Measurements from ENCODE around the gene CREB3L2. TPM values are rescaled to one million over a fixed set of nuclear protein-coding genes. Genes with fewer than 3 reads are reported as not detected.
A peak's percentile ranks its signal among the peaks of the same experiment; 100 is the strongest.

CREB3L2 gene
- total and polyA plus RNA-seq, 5 donors = 10.7 to 75.1 (median 37.8) TPM

- Histone ChIP-seq H3K27ac (ENCODE audit: low read length) (no peak overlapping the region), H3K27me3 (ENCODE audit: control insufficient read depth, insufficient read depth) (no peaks in the 10 kb centered on the region), H3K4me1 (ENCODE audit: control insufficient read depth, insufficient read depth, low read length) (peaks cover 8% of the 10 kb centered on the region), H3K9me3 (ENCODE audit: control insufficient read depth, low read length) (no peaks in the 10 kb centered on the region), H3K4me3 (ENCODE audit: low read length) (no peak overlapping the region)
- DNase-seq (no peak), ATAC-seq (no peak)
- intact Hi-C loops (cut with DNase I) = no loop called here
Measured at GRCh38 chr7:137870684-137871083, 131.2 kb downstream of the CREB3L2 start.

GRCh38 chr7:137870078-137870477, 131.8 kb downstream of the CREB3L2 start:
- no peak overlapping the region for H3K4me3 ChIP-seq (ENCODE audit: low read length)
- ATAC-seq (no peak), DNase-seq (no peak)
- intact Hi-C loops (cut with DNase I) = no loop called here
- no peaks in the 10 kb centered on the region for H3K27me3 ChIP-seq (ENCODE audit: control insufficient read depth, insufficient read depth)
- 100% methylated on average over 1 of the region's 1 CpG for WGBS
- H3K27ac ChIP-seq (ENCODE audit: low read length) = no peak overlapping the region
- H3K9me3 ChIP-seq (ENCODE audit: control insufficient read depth, low read length) = no peaks in the 10 kb centered on the region
- H3K4me1 ChIP-seq (ENCODE audit: control insufficient read depth, insufficient read depth, low read length) = peaks cover 5% of the 10 kb centered on the region

GRCh38 chr7:137869260-137869659, 132.6 kb downstream of the CREB3L2 start:
- Histone ChIP-seq H3K9me3 (ENCODE audit: control insufficient read depth, low read length) (no peaks in the 10 kb centered on the region), H3K4me3 (ENCODE audit: low read length) (no peak overlapping the region), H3K4me1 (ENCODE audit: control insufficient read depth, insufficient read depth, low read length) (peaks cover 4% of the 10 kb centered on the region), H3K27me3 (ENCODE audit: control insufficient read depth, insufficient read depth) (no peaks in the 10 kb centered on the region), H3K27ac (ENCODE audit: low read length) (no peak overlapping the region)
- DNase-seq = no peak
- WGBS = 96% methylated on average over 3 of the region's 3 CpGs
- no peak for ATAC-seq
- intact Hi-C loops (cut with DNase I) = no loop called here

GRCh38 chr7:137867289-137867688, 134.6 kb downstream of the CREB3L2 start:
- no peaks in the 10 kb centered on the region for H3K27me3 ChIP-seq (ENCODE audit: control insufficient read depth, insufficient read depth)
- ATAC-seq (peak; percentile 88 to 93), DNase-seq (no peak)
- H3K9me3 ChIP-seq (ENCODE audit: control insufficient read depth, low read length) = no peaks in the 10 kb centered on the region
- peaks cover 2% of the 10 kb centered on the region for H3K4me1 ChIP-seq (ENCODE audit: control insufficient read depth, insufficient read depth, low read length)
- WGBS = 70% methylated on average over 3 of the region's 3 CpGs
- H3K4me3 ChIP-seq (ENCODE audit: low read length) = no peak overlapping the region
- no peak overlapping the region for H3K27ac ChIP-seq (ENCODE audit: low read length)
- intact Hi-C loops (cut with DNase I) = loop anchor here in 1 of 4 donors (2.0 kb wide), 1 partner anchor 32 kb away; no protein-coding TSS in a partner anchor

- H3K9me3 ChIP-seq (ENCODE audit: control insufficient read depth, low read length) = no peaks in the 10 kb centered on the region
- H3K27me3 ChIP-seq (ENCODE audit: control insufficient read depth, insufficient read depth) = no peaks in the 10 kb centered on the region
- no peak for ATAC-seq
- H3K4me3 ChIP-seq (ENCODE audit: low read length) = no peak overlapping the region
- no peak overlapping the region for H3K27ac ChIP-seq (ENCODE audit: low read length)
- H3K4me1 ChIP-seq (ENCODE audit: control insufficient read depth, insufficient read depth, low read length) = no peaks in the 10 kb centered on the region
- DNase-seq = no peak
- intact Hi-C loops (cut with DNase I) = loop anchor here in 1 of 4 donors (2.0 kb wide), 1 partner anchor 33 kb away; no protein-coding TSS in a partner anchor
- WGBS = 100% methylated on average over 1 of the region's 1 CpG
Measured at GRCh38 chr7:137865764-137866163, 136.1 kb downstream of the CREB3L2 start.

- H3K27me3 ChIP-seq (ENCODE audit: control insufficient read depth, insufficient read depth) = no peaks in the 10 kb centered on the region
- 71% methylated on average over 2 of the region's 2 CpGs for WGBS
- H3K4me3 ChIP-seq (ENCODE audit: low read length) = no peak overlapping the region
- H3K9me3 ChIP-seq (ENCODE audit: control insufficient read depth, low read length) = no peaks in the 10 kb centered on the region
- intact Hi-C loops (cut with DNase I) = no loop called here
- ATAC-seq (peak; percentile 15 to 32), DNase-seq (no peak)
- H3K4me1 ChIP-seq (ENCODE audit: control insufficient read depth, insufficient read depth, low read length) = no peaks in the 10 kb centered on the region
- H3K27ac ChIP-seq (ENCODE audit: low read length) = peak overlapping the region; percentile 59
Measured at GRCh38 chr7:137862964-137863363, 138.9 kb downstream of the CREB3L2 start.

GRCh38 chr7:137862358-137862757, 139.5 kb downstream of the CREB3L2 start:
- WGBS = 18% methylated on average over 4 of the region's 4 CpGs
- no peaks in the 10 kb centered on the region for H3K4me1 ChIP-seq (ENCODE audit: control insufficient read depth, insufficient read depth, low read length)
- H3K27ac ChIP-seq (ENCODE audit: low read length) = no peak overlapping the region
- no peaks in the 10 kb centered on the region for H3K27me3 ChIP-seq (ENCODE audit: control insufficient read depth, insufficient read depth)
- intact Hi-C loops (cut with DNase I) = no loop called here
- DNase-seq (no peak), ATAC-seq (peak in 1 of 2 donors; percentile 59)
- H3K4me3 ChIP-seq (ENCODE audit: low read length) = no peak overlapping the region
- H3K9me3 ChIP-seq (ENCODE audit: control insufficient read depth, low read length) = no peaks in the 10 kb centered on the region

- intact Hi-C loops (cut with DNase I) = no loop called here
- Histone ChIP-seq H3K4me3 (ENCODE audit: low read length) (no peak overlapping the region), H3K9me3 (ENCODE audit: control insufficient read depth, low read length) (no peaks in the 10 kb centered on the region), H3K27me3 (ENCODE audit: control insufficient read depth, insufficient read depth) (no peaks in the 10 kb centered on the region), H3K4me1 (ENCODE audit: control insufficient read depth, insufficient read depth, low read length) (no peaks in the 10 kb centered on the region), H3K27ac (ENCODE audit: low read length) (no peak overlapping the region)
- DNase-seq = no peak
- WGBS = 100% methylated on average over 2 of the region's 2 CpGs
- no peak for ATAC-seq
Measured at GRCh38 chr7:137860542-137860941, 141.3 kb downstream of the CREB3L2 start.

- H3K9me3 ChIP-seq (ENCODE audit: control insufficient read depth, low read length) = no peaks in the 10 kb centered on the region
- 100% methylated on average over 1 of the region's 1 CpG for WGBS
- intact Hi-C loops (cut with DNase I) = no loop called here
Measured at GRCh38 chr7:137853053-137853452, 148.8 kb downstream of the CREB3L2 start.

GRCh38 chr7:137852108-137852507, 149.8 kb downstream of the CREB3L2 start:
- no peaks in the 10 kb centered on the region for H3K27me3 ChIP-seq (ENCODE audit: control insufficient read depth, insufficient read depth)

More at GRCh38 chr7:137853053-137853452, 148.8 kb downstream of the CREB3L2 start:
- H3K27ac ChIP-seq (ENCODE audit: low read length) = no peak overlapping the region
- H3K27me3 ChIP-seq (ENCODE audit: control insufficient read depth, insufficient read depth) = no peaks in the 10 kb centered on the region
- no peak overlapping the region for H3K4me3 ChIP-seq (ENCODE audit: low read length)
- ATAC-seq (no peak), DNase-seq (no peak)
- no peaks in the 10 kb centered on the region for H3K4me1 ChIP-seq (ENCODE audit: control insufficient read depth, insufficient read depth, low read length)

GRCh38 chr7:137850972-137851945, 150.6 kb downstream of the CREB3L2 start:
- intact Hi-C loops (cut with DNase I) = no loop called here
- DNase-seq (no peak), ATAC-seq (no peak)
- Histone ChIP-seq H3K9me3 (ENCODE audit: control insufficient read depth, low read length) (no peaks in the 10 kb centered on the region), H3K27me3 (ENCODE audit: control insufficient read depth, insufficient read depth) (no peaks in the 10 kb centered on the region), H3K27ac (ENCODE audit: low read length) (no peak overlapping the region), H3K4me1 (ENCODE audit: control insufficient read depth, insufficient read depth, low read length) (peaks cover 5% of the 10 kb centered on the region), H3K4me3 (ENCODE audit: low read length) (no peak overlapping the region)
- 88% methylated on average over 6 of the region's 6 CpGs for WGBS

More at GRCh38 chr7:137852108-137852507, 149.8 kb downstream of the CREB3L2 start:
- peaks cover 4% of the 10 kb centered on the region for H3K4me1 ChIP-seq (ENCODE audit: control insufficient read depth, insufficient read depth, low read length)
- intact Hi-C loops (cut with DNase I) = no loop called here
- no peaks in the 10 kb centered on the region for H3K9me3 ChIP-seq (ENCODE audit: control insufficient read depth, low read length)
- no peak overlapping the region for H3K27ac ChIP-seq (ENCODE audit: low read length)
- DNase-seq = no peak
- no peak overlapping the region for H3K4me3 ChIP-seq (ENCODE audit: low read length)
- no peak for ATAC-seq
